Ramos (cell line): ENCODE data around the gene NSUN2.
"Not testable (repeated sequence)": the region's sequence is repeated elsewhere in the genome, so short reads cannot be mapped to it uniquely, and the experiment has no call there.

ENCODE experiments used
- in situ Hi-C: fragments of 300-500 bp; cut with MboI; formaldehyde crosslinking; loops from one replicate; pipeline ENCODE4 v1.14.3; 2022; ENCODE audit warnings: low sequenced_read_pairs; ENCODE audit not compliant: unreplicated experiment

The NSUN2 gene

GRCh38 chr5:6632888-6633468 lies at the start of gene NSUN2, which contains the start of gene SRD5A1:
Gene NSUN2, minus strand, starts transcription at chr5:6633044. Its CDS starts 65 bp downstream, at chr5:6632979.
Gene SRD5A1, plus strand, starts transcription at chr5:6633440. Its CDS starts 137 bp downstream, at chr5:6633577.
- in situ Hi-C loops, result loop anchor here (5.0 kb wide), 1 partner anchor 94 kb away; no protein-coding TSS in a partner anchor

- in situ Hi-C loops, result no loop called here
Measured at GRCh38 chr5:6682239-6682638, 49.4 kb upstream of the NSUN2 start.

- in situ Hi-C loops, result no loop called here
Measured at GRCh38 chr5:6681682-6682081, 48.8 kb upstream of the NSUN2 start.

GRCh38 chr5:6680922-6681321 lies 48.1 kb upstream of the NSUN2 start:
- in situ Hi-C loops, result no loop called here

GRCh38 chr5:6678385-6678784 lies 45.5 kb upstream of the NSUN2 start:
- in situ Hi-C loops, result no loop called here

- in situ Hi-C loops, result no loop called here
Measured at GRCh38 chr5:6676702-6677101, 43.9 kb upstream of the NSUN2 start.

GRCh38 chr5:6675784-6676491 lies 43.1 kb upstream of the NSUN2 start:
- in situ Hi-C loops, result no loop called here

GRCh38 chr5:6674886-6675285 lies 42.0 kb upstream of the NSUN2 start:
- in situ Hi-C loops, result no loop called here

- in situ Hi-C loops, result no loop called here
Measured at GRCh38 chr5:6674421-6674820, 41.6 kb upstream of the NSUN2 start.

GRCh38 chr5:6673963-6674362 lies 41.1 kb upstream of the NSUN2 start:
- in situ Hi-C loops, result no loop called here

GRCh38 chr5:6673031-6673430 lies 40.2 kb upstream of the NSUN2 start:
- in situ Hi-C loops, result no loop called here

- in situ Hi-C loops, result not testable (repeated sequence)
Measured at GRCh38 chr5:6668717-6669116, 35.9 kb upstream of the NSUN2 start.

GRCh38 chr5:6667648-6668047 lies 34.8 kb upstream of the NSUN2 start:
- in situ Hi-C loops, result no loop called here

GRCh38 chr5:6666762-6667161 lies 33.9 kb upstream of the NSUN2 start:
- in situ Hi-C loops, result no loop called here

GRCh38 chr5:6660688-6661087 lies 27.8 kb upstream of the NSUN2 start:
- in situ Hi-C loops, result no loop called here

- in situ Hi-C loops, result no loop called here
Measured at GRCh38 chr5:6659941-6660684, 27.3 kb upstream of the NSUN2 start.

- in situ Hi-C loops, result no loop called here
Measured at GRCh38 chr5:6656680-6657079, 23.8 kb upstream of the NSUN2 start.

- in situ Hi-C loops, result no loop called here
Measured at GRCh38 chr5:6655432-6655831, 22.6 kb upstream of the NSUN2 start.

GRCh38 chr5:6652025-6652424 lies 19.2 kb upstream of the NSUN2 start:
- in situ Hi-C loops, result loop anchor here (5.0 kb wide), 1 partner anchor 85 kb away; no protein-coding TSS in a partner anchor

GRCh38 chr5:6649681-6650080 lies 16.8 kb upstream of the NSUN2 start:
- in situ Hi-C loops, result loop anchor here (5.0 kb wide), 1 partner anchor 88 kb away; no protein-coding TSS in a partner anchor

- in situ Hi-C loops, result no loop called here
Measured at GRCh38 chr5:6649186-6649585, 16.3 kb upstream of the NSUN2 start.
